ENCODE data around the gene SLC15A5. TPM values are rescaled to one million over a fixed set of nuclear protein-coding genes. Genes with fewer than 3 reads are reported as not detected.

The SLC15A5 gene
- total and polyA plus RNA-seq, 2 of the 4 experiments (the other 2 are of a cell fraction), result not detected

GRCh38 chr12:16211731-16212130 lies 65.8 kb downstream of the SLC15A5 start:
- H3K4ac ChIP-seq (ENCODE audit: low read depth, low read length), result no peak overlapping the region
- H3K56ac ChIP-seq (ENCODE audit: extremely low read depth, insufficient read depth, low read length), result no peak overlapping the region
- H3K18ac ChIP-seq (ENCODE audit: low read depth, low read length), result no peak overlapping the region
- no peaks in the 10 kb centered on the region for H3K36me3 ChIP-seq (ENCODE audit: control insufficient read depth, insufficient read depth, low read length)
- H4K8ac ChIP-seq (ENCODE audit: low read depth in 2 of 2, low read length in 2 of 2), result no peak overlapping the region
- H3K4me2 ChIP-seq (ENCODE audit: low read depth, low read length), result no peak overlapping the region
- no CpG with 5 or more reads among the region's 2 CpGs for WGBS, 2 experiments (ENCODE audit: extremely low coverage in 2 of 2, insufficient read length in 1 of 2)
- intact Hi-C loops (cut with micrococcal nuclease) (no loop called here), dilution Hi-C loops (cut with HindIII; ENCODE audit: low sequenced_read_pairs, unreplicated experiment) (no loop called here), in situ Hi-C loops (cut with MboI; ENCODE audit: low sequenced_read_pairs) (no loop called here)
- no peak overlapping the region for H2AK5ac ChIP-seq (ENCODE audit: low read depth, low read length)
- no peaks in the 10 kb centered on the region for H4K20me1 ChIP-seq (ENCODE audit: insufficient read depth, low read length)
- ChIA-PET POLR2A (ENCODE audit: unreplicated experiment) (no interaction called here), CTCF (no interaction called here)
- TF ChIP-seq RFX5 (IDR thresholded peaks at IDR 0.05; ENCODE audit: low read depth, low read length) (no peak), MAZ (IDR thresholded peaks at IDR 0.05; ENCODE audit: borderline replicate concordance, low read depth, low read length) (no peak), FOS (IDR thresholded peaks at IDR 0.05; ENCODE audit: low read depth, low read length) (no peak), MXI1 (IDR thresholded peaks at IDR 0.05; ENCODE audit: borderline replicate concordance, low read depth, low read length) (no peak), RCOR1 (IDR thresholded peaks at IDR 0.05; ENCODE audit: insufficient replicate concordance, low read length) (no peak), MAFK (IDR thresholded peaks at IDR 0.05; ENCODE audit: low read depth, low read length) (no peak), SMC3 (IDR thresholded peaks at IDR 0.05; ENCODE audit: low read depth, low read length) (no peak), USF2 (IDR thresholded peaks at IDR 0.05; ENCODE audit: low read depth, low read length) (no peak), NFE2L2 (IDR thresholded peaks at IDR 0.05; ENCODE audit: low read depth, low read length) (no peak), BHLHE40 (IDR thresholded peaks at IDR 0.05; ENCODE audit: low read depth, low read length) (no peak), CEBPB (IDR thresholded peaks at IDR 0.05; ENCODE audit: low read depth, low read length) (no peak), POLR2A (IDR thresholded peaks at IDR 0.05; ENCODE audit: low read depth, low read length) (no peak), RAD21 (IDR thresholded peaks at IDR 0.05; ENCODE audit: low read length) (no peak), CHD1 (IDR thresholded peaks at IDR 0.05; ENCODE audit: low read depth, low read length) (no peak), CTCF (conservative IDR thresholded peaks at IDR 0.05; ENCODE audit: low read depth, low read length) (no peak)
- H3K27ac ChIP-seq (ENCODE audit: insufficient read depth, low read length), result no peak overlapping the region
- ATAC-seq (ENCODE audit: low read depth) (no peak), DNase-seq (no peak)
- H3K9me1 ChIP-seq (ENCODE audit: insufficient read depth, low read length), result no peaks in the 10 kb centered on the region
- H2BK15ac ChIP-seq (ENCODE audit: low read depth, low read length), result no peak overlapping the region
- H3K9ac ChIP-seq (ENCODE audit: low read depth, low read length), result no peak overlapping the region
- no peaks in the 10 kb centered on the region for H3K9me3 ChIP-seq (ENCODE audit: control insufficient read depth, insufficient read depth, low read length)
- H4K5ac ChIP-seq (ENCODE audit: low read depth, low read length), result no peak overlapping the region
- H2BK20ac ChIP-seq (ENCODE audit: low read depth, low read length), result no peak overlapping the region
- H3K23ac ChIP-seq (ENCODE audit: low read depth, low read length), result no peak overlapping the region
- BruUV-seq (replicated peaks), result no TSS peak
- no peak overlapping the region for H2AFZ ChIP-seq (replicated peaks; ENCODE audit: low read length, poor library complexity)
- no peak overlapping the region for H4K91ac ChIP-seq (ENCODE audit: insufficient read depth, low read depth, low read length)
- H2BK5ac ChIP-seq (ENCODE audit: low read depth, low read length, poor library complexity, severe bottlenecking), result no peak overlapping the region
- H2BK120ac ChIP-seq (ENCODE audit: low read depth, low read length), result no peak overlapping the region
- H3K4me3 ChIP-seq (ENCODE audit: insufficient read depth, low read depth, low read length), result no peak overlapping the region
- H3K79me1 ChIP-seq (ENCODE audit: low read depth in 1 of 2, low read length in 2 of 2), result no peaks in the 10 kb centered on the region
- H3K14ac ChIP-seq (replicated peaks; ENCODE audit: low read depth, low read length), result no peak overlapping the region
- H2AK9ac ChIP-seq (replicated peaks; ENCODE audit: low read depth, low read length, poor library complexity), result no peak overlapping the region
- H3K27me3 ChIP-seq (ENCODE audit: control insufficient read depth, insufficient read depth, low read length), result no peaks in the 10 kb centered on the region
- H3K4me1 ChIP-seq (ENCODE audit: control insufficient read depth, insufficient read depth, low read length), result no peaks in the 10 kb centered on the region

Measured in IMR-90 (cell line).